Hepatocyte (in vitro differentiated cells): ENCODE data around the gene TMEM150B. TPM values are rescaled to one million over a fixed set of nuclear protein-coding genes. Genes with fewer than 3 reads are reported as not detected.
"Not testable (repeated sequence)": the region's sequence is repeated elsewhere in the genome, so short reads cannot be mapped to it uniquely, and the experiment has no call there.

Experiments
- DNase-seq: peaks from one replicate; pipeline ENCODE4 v3.0.0-alpha.2; 2016; ENCODE audit warnings: low spot score
- H2AFZ ChIP-seq: fragments of 200-600 bp; sonication (generic); 2 replicates; pipeline ENCODE4 v1.6.0; 2016; ENCODE audit warnings: antibody characterized with exemption, mild to moderate bottlenecking
- H3K27ac ChIP-seq: fragments of 200-600 bp; sonication (generic); 2 replicates; pipeline ENCODE4 v1.5.1; 2016; ENCODE audit warnings: mild to moderate bottlenecking
- H3K27me3 ChIP-seq: fragments of 200-600 bp; sonication (generic); 2 replicates; pipeline ENCODE4 v1.6.1; 2016
- H3K36me3 ChIP-seq: fragments of 200-600 bp; sonication (generic); replicated peaks from 2 replicates; pipeline ENCODE4 v1.5.1; 2016; ENCODE audit warnings: low read depth; ENCODE audit not compliant: insufficient read depth
- H3K4me1 ChIP-seq: fragments of 200-600 bp; sonication (generic); 2 replicates; pipeline ENCODE4 v1.5.1; 2016; ENCODE audit warnings: mild to moderate bottlenecking, moderate library complexity; ENCODE audit not compliant: insufficient read depth
- H3K4me2 ChIP-seq: fragments of 200-600 bp; sonication (generic); 2 replicates; pipeline ENCODE4 v1.6.0; 2016
- H3K4me3 ChIP-seq: fragments of 200-600 bp; sonication (generic); 2 replicates; pipeline ENCODE4 v1.5.1; 2016; ENCODE audit warnings: mild to moderate bottlenecking
- H3K79me2 ChIP-seq: fragments of 200-600 bp; sonication (generic); 2 replicates; pipeline ENCODE4 v1.6.0; 2017; ENCODE audit warnings: mild to moderate bottlenecking
- H3K9me2 ChIP-seq: fragments of 200-600 bp; sonication (generic); replicated peaks from 2 replicates; pipeline ENCODE4 v1.6.0; 2017; ENCODE audit warnings: mild to moderate bottlenecking; ENCODE audit not compliant: insufficient read depth
- H3K9me3 ChIP-seq: fragments of 200-600 bp; sonication (generic); 2 replicates; pipeline ENCODE4 v1.5.1; 2016; ENCODE audit warnings: low read depth, mild to moderate bottlenecking
- H4K20me1 ChIP-seq: fragments of 200-600 bp; sonication (generic); 2 replicates; pipeline ENCODE4 v1.6.0; 2016; ENCODE audit warnings: mild to moderate bottlenecking; ENCODE audit not compliant: insufficient read depth, poor library complexity, severe bottlenecking
- EZH2 ChIP-seq: fragments of 200-600 bp; sonication (generic); IDR thresholded peaks from 2 replicates; pipeline ENCODE4 v1.6.1; 2016; ENCODE audit warnings: antibody characterized with exemption, mild to moderate bottlenecking, borderline replicate concordance
- EZH2phosphoT487 ChIP-seq: fragments of 200-600 bp; sonication (generic); IDR thresholded peaks from one replicate; pipeline ENCODE4 v1.6.1; 2018; ENCODE audit warnings: antibody characterized with exemption, mild to moderate bottlenecking, low read depth, moderate library complexity; ENCODE audit not compliant: unreplicated experiment, severe bottlenecking
- WGBS: methylation state at CpG from one replicate; pipeline ENCODE4 v1.1.6; 2016; ENCODE audit warnings: low lambda C conversion rate; ENCODE audit errors: missing lambda C conversion rate; 5-methylcytosine and 5-hydroxymethylcytosine counted together
- polyA plus RNA-seq: library from polyadenylated mRNA; unstranded; fragments of >200 nt; fragmentation: Nextera tagmentation; extraction: Ambion mirVana; gene quantifications from 2 replicates; pipeline ENCODE4 v1.2.1, GENCODE V29; 2016
- total RNA-seq: library from RNA; depleted of rRNA; stranded (reverse); fragments of >200 nt; gene quantifications from 2 replicates; pipeline ENCODE4 v1.2.3, GENCODE V29; 2014
- TF ChIP-seq, protein P1 (sequence below): fragments of 200-600 bp; sonication (generic); IDR thresholded peaks from 2 replicates; pipeline ENCODE4 v1.5.1; 2016; ENCODE audit warnings: antibody characterized with exemption, mild to moderate bottlenecking; ENCODE audit not compliant: poor library complexity

The TMEM150B gene
- total and polyA plus RNA-seq, 2 experiments from 2014 or later: 9.2 to 25.4 TPM

- Histone ChIP-seq H3K4me1 (peaks cover 4% of the 10 kb centered on the region), H3K36me3 (no peaks in the 10 kb centered on the region), H3K79me2 (no peaks in the 10 kb centered on the region), H3K27ac (peak overlapping the region; percentile 91), H3K9me2 (no peaks in the 10 kb centered on the region), H2AFZ (no peak overlapping the region), H3K27me3 (no peaks in the 10 kb centered on the region), H3K9me3 (no peaks in the 10 kb centered on the region), H3K4me2 (no peak overlapping the region), H3K4me3 (no peak overlapping the region), H4K20me1 (no peaks in the 10 kb centered on the region)
- peak; percentile 89 for DNase-seq
- 55% methylated on average over 11 of the region's 11 CpGs for WGBS
- TF ChIP-seq EZH2 (no peak), EZH2phosphoT487 (no peak)
- TF ChIP-seq, protein P1, sequence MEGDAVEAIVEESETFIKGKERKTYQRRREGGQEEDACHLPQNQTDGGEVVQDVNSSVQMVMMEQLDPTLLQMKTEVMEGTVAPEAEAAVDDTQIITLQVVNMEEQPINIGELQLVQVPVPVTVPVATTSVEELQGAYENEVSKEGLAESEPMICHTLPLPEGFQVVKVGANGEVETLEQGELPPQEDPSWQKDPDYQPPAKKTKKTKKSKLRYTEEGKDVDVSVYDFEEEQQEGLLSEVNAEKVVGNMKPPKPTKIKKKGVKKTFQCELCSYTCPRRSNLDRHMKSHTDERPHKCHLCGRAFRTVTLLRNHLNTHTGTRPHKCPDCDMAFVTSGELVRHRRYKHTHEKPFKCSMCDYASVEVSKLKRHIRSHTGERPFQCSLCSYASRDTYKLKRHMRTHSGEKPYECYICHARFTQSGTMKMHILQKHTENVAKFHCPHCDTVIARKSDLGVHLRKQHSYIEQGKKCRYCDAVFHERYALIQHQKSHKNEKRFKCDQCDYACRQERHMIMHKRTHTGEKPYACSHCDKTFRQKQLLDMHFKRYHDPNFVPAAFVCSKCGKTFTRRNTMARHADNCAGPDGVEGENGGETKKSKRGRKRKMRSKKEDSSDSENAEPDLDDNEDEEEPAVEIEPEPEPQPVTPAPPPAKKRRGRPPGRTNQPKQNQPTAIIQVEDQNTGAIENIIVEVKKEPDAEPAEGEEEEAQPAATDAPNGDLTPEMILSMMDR: no peak
These were observed 8.7 kb upstream of the TMEM150B start for GRCh38 chr19:55333870-55334269.

DNA sequence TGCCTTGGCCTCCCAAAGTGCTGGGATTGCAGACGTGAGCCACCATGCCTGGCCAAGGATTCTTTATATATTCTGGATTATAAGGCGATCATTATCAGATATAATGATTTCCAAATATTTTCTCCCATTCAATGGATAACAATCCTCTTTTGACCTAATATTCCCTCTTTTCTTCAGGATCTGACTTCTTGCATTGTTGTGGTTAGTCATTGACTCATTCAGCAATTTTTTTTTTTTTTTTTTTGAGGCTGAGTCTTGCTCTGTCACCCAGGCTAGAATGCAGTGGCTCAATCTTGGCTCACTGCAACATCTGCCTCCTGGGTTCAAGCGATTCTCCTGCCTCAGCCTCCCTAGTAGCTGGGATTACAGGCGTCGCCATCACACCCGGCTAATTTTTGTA is 4.7 kb upstream of the TMEM150B start:
- DNase-seq, H3K4me1 ChIP-seq, H4K20me1 ChIP-seq, H3K27ac ChIP-seq, H3K4me2 ChIP-seq, H3K79me2 ChIP-seq, H3K4me3 ChIP-seq, H3K36me3 ChIP-seq, H3K9me3 ChIP-seq, H2AFZ ChIP-seq, H3K9me2 ChIP-seq, H3K27me3 ChIP-seq: not testable (repeated sequence)
- WGBS: 95% methylated on average over 6 of the region's 6 CpGs

- not testable (repeated sequence) for H3K36me3 ChIP-seq, H3K4me1 ChIP-seq, H2AFZ ChIP-seq, H3K27ac ChIP-seq, H3K27me3 ChIP-seq, DNase-seq, H3K4me3 ChIP-seq, H4K20me1 ChIP-seq, H3K9me3 ChIP-seq, H3K9me2 ChIP-seq, H3K79me2 ChIP-seq, H3K4me2 ChIP-seq
- 91% methylated on average over 4 of the region's 4 CpGs for WGBS
These were observed 3.7 kb upstream of the TMEM150B start for GRCh38 chr19:55328774-55329318.

DNA sequence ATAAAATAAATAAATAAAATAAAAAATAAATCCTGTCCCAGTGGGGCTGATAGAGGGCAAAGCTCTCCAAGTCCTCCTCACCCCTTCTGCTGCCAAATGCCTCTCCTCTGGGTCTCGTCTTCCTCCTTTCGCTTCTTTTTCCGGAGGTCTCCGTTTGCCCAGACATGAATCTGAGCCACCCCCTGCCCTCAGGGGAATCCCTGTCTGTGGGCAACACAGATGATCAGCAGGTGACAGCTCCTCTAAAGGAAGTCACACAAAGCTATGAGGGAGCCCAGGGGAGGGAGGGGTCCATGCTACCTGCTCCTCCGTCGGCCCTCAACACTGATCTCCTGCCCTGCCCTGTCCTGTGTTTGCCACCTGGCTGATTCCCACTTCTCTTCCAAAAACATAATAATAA is 479 bp downstream of the TMEM150B start:
- no peaks in the 10 kb centered on the region for H3K9me3 ChIP-seq
- no peaks in the 10 kb centered on the region for H3K27me3 ChIP-seq
- no peak for DNase-seq
- 87% methylated on average over 6 of the region's 6 CpGs for WGBS
- H3K79me2 ChIP-seq: no peaks in the 10 kb centered on the region
- H3K4me2 ChIP-seq: no peak overlapping the region
- no peak overlapping the region for H3K4me3 ChIP-seq
- no peak overlapping the region for H2AFZ ChIP-seq
- H3K9me2 ChIP-seq: no peaks in the 10 kb centered on the region
- TF ChIP-seq, protein P1: no peak
- no peak for TF ChIP-seq EZH2
- no peak for TF ChIP-seq EZH2phosphoT487
- H3K4me1 ChIP-seq: peaks cover 6% of the 10 kb centered on the region
- H3K27ac ChIP-seq: no peak overlapping the region
- H4K20me1 ChIP-seq: no peaks in the 10 kb centered on the region
- H3K36me3 ChIP-seq: no peaks in the 10 kb centered on the region
